Adipocyte (in vitro differentiated cells): Measurements from ENCODE around the gene TPR.
"Not testable (repeated sequence)": the region's sequence is repeated elsewhere in the genome, so short reads cannot be mapped to it uniquely, and the experiment has no call there.

ENCODE experiments used
- DNase-seq: peaks from one replicate; pipeline ENCODE4 v3.0.0-alpha.2; 2015; ENCODE audit warnings: low read depth
- H3K27me3 ChIP-seq: replicated peaks from 2 replicates; pipeline ENCODE4 v1.7.0; 2013; ENCODE audit warnings: mild to moderate bottlenecking, low read length, moderate library complexity; ENCODE audit not compliant: control insufficient read depth, insufficient read depth
- H3K36me3 ChIP-seq: 2 replicates; pipeline ENCODE4 v1.7.0; 2013; ENCODE audit warnings: low read length, mild to moderate bottlenecking, moderate library complexity; ENCODE audit not compliant: control insufficient read depth, insufficient read depth, severe bottlenecking
- H3K4me1 ChIP-seq: 2 replicates; pipeline ENCODE4 v1.7.0; 2013; ENCODE audit warnings: mild to moderate bottlenecking, low read length, moderate library complexity; ENCODE audit not compliant: control insufficient read depth, insufficient read depth
- H3K4me3 ChIP-seq: 2 replicates; pipeline ENCODE4 v1.7.0; 2013; ENCODE audit warnings: mild to moderate bottlenecking, low read length, moderate library complexity
- H3K9ac ChIP-seq: 2 replicates; pipeline ENCODE4 v1.7.0; 2013; ENCODE audit warnings: mild to moderate bottlenecking, low read length, moderate library complexity
- H3K9me3 ChIP-seq: 2 replicates; pipeline ENCODE4 v1.7.0; 2013; ENCODE audit warnings: mild to moderate bottlenecking, low read length, moderate library complexity; ENCODE audit not compliant: control insufficient read depth

The TPR gene

DNA sequence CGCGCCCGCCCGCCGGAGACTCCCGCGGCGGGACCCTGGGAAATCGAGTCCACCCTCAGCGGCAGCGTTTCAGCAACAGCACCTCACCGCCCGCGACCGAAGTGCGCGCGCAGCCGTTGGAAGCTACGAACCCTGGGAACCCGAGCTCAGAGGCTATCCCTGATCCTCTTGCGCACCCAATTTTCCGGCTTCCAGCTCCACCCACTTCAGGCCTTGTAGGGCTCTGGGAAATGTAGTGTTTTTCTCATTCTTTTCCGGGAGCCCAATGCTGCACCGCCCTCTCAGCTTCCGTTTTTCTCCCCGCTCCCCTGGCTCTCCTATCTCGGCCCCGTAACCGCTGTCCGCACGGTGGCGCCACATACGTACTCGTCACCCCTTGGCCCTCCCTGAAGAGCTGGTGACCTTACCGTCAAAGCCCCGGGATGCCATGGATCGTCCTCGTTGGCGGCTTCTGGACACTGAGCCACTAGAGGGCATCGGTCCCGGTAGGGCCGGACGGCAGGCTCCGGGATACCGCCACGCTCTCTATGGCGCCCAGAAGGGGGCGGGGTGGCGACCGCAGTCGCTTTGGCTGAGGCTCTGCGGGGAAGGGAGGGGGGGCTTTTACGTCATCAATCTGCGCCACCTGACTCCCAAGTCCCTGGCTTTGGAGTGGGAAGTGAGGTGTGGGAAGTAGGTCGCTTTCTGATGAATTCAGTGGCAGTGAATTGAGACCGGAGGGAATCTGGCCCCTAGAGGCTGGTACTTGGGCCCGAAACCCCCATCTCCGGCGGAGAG is at the start of gene TPR, which contains the start of gene ODR4:
TSS of gene TPR (minus strand) at position 102 of the 777 bp plus-strand sequence. CDS start 225 bp downstream, outside the sequence.
TSS of gene ODR4 (plus strand) at position 687 of the 777 bp plus-strand sequence. CDS start 3,948 bp downstream, outside the sequence.
- H3K36me3 ChIP-seq = peaks cover 34% of the 10 kb centered on the region
- peak within 1 kb of the TSS; percentile 93 for H3K4me3 ChIP-seq
- H3K9me3 ChIP-seq = no peaks in the 10 kb centered on the region
- DNase-seq = peak; percentile 99
- H3K27me3 ChIP-seq = no peaks in the 10 kb centered on the region
- peak within 1 kb of the TSS; percentile 98 for H3K9ac ChIP-seq
- H3K4me1 ChIP-seq = peaks cover 22% of the 10 kb centered on the region

DNA sequence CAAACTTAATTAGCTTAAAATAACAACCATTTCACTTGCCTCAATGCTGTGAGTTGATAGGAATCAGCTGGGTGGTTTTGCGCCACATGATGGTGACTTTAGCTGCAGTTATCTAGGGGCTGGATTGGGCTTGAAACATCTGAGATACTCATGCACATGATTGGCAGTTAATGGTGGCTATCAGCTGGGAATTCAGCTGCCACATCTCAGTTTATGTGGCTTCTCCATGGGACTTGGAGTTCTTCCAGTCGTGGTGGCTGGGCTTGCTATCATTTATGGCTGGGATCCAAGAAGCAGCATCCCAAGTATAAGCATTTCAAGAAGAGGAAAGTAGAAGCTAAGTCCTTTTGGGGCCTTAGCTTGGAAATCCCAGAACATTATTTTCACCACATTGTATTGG is 49.5 kb upstream of the TPR start:
- Histone ChIP-seq H3K9ac (no peak overlapping the region), H3K4me1 (peaks cover 13% of the 10 kb centered on the region), H3K27me3 (no peaks in the 10 kb centered on the region), H3K9me3 (no peaks in the 10 kb centered on the region), H3K36me3 (peaks cover 6% of the 10 kb centered on the region), H3K4me3 (no peak overlapping the region)
- no peak for DNase-seq

DNA sequence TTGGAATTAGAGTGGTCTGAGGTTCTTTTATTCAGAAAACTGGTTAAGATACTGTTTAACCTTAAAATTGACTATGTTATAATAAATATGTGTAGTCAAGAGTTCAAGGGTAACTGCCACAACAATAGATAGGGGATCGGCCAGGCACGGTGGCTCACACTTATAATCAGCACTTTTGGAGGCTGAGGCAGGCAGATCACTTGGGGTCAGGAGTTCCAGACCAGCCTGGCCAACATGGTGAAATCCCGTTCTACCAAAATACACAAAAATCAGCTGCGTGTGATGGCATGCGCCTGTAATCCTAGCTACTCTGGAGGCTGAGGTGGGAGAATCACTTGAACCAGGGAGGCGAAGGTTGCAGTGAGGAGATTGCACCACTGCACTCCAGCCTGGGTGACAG is 46.4 kb upstream of the TPR start:
- Histone ChIP-seq H3K4me1 (peaks cover 10% of the 10 kb centered on the region), H3K4me3 (peak overlapping the region; percentile 3), H3K27me3 (no peaks in the 10 kb centered on the region), H3K9me3 (no peaks in the 10 kb centered on the region), H3K36me3 (peaks cover 30% of the 10 kb centered on the region), H3K9ac (no peak overlapping the region)
- DNase-seq = no peak

DNA sequence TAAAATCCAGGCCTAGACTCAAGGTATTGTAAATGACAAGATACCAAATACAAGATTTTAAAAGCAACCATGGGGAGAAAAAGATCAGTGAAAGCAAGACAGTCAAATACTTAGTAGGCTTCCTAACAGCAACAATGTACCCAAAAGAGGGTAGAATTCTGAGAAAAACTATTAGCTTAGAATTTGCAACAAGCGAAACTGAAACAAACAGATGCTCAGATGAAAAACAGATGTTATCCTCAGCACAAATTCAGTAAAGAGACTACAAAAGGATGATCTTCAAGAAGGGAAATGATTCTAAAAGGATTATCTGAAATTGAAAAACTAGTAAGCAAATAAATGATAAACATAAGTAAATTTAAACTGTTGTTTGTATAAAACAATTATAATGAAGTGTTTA is 45.9 kb upstream of the TPR start:
- peaks cover 10% of the 10 kb centered on the region for H3K4me1 ChIP-seq
- peak overlapping the region; percentile 3 for H3K4me3 ChIP-seq
- H3K27me3 ChIP-seq = no peaks in the 10 kb centered on the region
- H3K9ac ChIP-seq = peak overlapping the region; percentile 18
- H3K36me3 ChIP-seq = peaks cover 30% of the 10 kb centered on the region
- DNase-seq = peak; percentile 69
- H3K9me3 ChIP-seq = no peaks in the 10 kb centered on the region

DNA sequence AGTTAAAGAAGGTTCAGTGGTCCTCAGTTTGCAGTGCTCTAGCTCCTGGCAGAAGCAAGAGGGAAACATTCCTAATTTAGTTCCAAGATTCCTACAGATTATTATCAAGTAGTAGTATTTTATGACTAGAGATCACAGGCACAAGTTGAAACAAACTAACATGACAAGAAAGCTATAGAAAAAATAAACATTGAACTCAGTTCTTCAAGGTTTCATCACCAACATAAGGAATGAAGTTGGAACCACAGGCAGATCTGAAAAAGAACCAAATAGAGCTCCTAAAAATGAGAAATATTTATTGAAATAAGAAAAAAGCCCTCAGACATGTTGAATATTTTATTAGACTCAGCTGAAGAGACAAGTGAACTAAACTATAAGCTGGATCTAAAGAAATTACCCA is 45.3 kb upstream of the TPR start:
- Histone ChIP-seq H3K27me3 (no peaks in the 10 kb centered on the region), H3K9ac (peak overlapping the region; percentile 18), H3K9me3 (no peaks in the 10 kb centered on the region), H3K4me3 (no peak overlapping the region), H3K36me3 (peaks cover 35% of the 10 kb centered on the region), H3K4me1 (peaks cover 10% of the 10 kb centered on the region)
- peak; percentile 63 for DNase-seq

DNA sequence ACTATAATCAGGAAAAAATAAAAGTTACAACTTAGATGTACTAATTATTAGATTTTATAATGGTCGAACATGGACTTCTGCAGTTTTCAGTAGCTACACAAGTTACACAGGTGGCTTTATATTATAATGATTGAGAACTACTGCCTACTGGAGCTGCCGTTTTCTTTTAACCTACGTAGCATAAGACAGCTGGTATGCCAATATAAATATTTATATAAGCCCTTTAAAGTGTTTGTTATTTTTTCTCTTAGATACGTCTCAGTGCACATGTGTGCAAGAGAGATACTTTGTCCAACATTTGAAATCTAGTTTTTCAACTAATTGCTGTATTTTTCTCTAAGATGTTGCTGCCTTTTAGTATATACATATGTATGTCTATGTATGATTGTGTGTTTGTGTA is 43.5 kb upstream of the TPR start:
- DNase-seq = no peak
- Histone ChIP-seq H3K4me3 (no peak overlapping the region), H3K36me3 (peaks cover 43% of the 10 kb centered on the region), H3K9ac (no peak overlapping the region), H3K9me3 (no peaks in the 10 kb centered on the region), H3K27me3 (no peaks in the 10 kb centered on the region), H3K4me1 (peaks cover 10% of the 10 kb centered on the region)

- H3K27me3 ChIP-seq = no peaks in the 10 kb centered on the region
- no peak for DNase-seq
Observed at GRCh38 chr1:186413319-186413718, 38.3 kb upstream of the TPR start.

DNA sequence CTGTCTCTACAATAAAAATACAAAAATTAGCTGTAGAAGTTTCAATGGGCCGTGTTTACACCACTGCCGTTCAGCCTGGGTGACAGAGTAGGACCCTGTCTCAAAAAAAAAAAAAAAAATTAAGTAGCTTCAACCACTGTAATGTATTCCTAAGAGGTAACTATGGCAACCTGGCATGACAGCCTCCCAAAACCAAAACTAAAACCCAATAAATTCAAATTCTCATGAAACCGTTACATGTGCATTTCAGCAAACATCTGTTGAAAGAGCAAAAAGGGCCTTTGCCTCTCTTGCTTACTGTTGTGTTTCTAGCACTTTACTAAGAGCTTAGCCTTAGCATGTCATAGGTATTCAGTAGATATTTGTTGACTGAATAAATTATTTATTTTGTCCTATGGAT is 34.0 kb upstream of the TPR start:
- DNase-seq = no peak
- peaks cover 75% of the 10 kb centered on the region for H3K36me3 ChIP-seq

More at GRCh38 chr1:186413319-186413718, 38.3 kb upstream of the TPR start:
- Histone ChIP-seq H3K9ac (no peak overlapping the region), H3K36me3 (peaks cover 65% of the 10 kb centered on the region), H3K4me1 (no peaks in the 10 kb centered on the region), H3K4me3 (no peak overlapping the region), H3K9me3 (no peaks in the 10 kb centered on the region)

DNA sequence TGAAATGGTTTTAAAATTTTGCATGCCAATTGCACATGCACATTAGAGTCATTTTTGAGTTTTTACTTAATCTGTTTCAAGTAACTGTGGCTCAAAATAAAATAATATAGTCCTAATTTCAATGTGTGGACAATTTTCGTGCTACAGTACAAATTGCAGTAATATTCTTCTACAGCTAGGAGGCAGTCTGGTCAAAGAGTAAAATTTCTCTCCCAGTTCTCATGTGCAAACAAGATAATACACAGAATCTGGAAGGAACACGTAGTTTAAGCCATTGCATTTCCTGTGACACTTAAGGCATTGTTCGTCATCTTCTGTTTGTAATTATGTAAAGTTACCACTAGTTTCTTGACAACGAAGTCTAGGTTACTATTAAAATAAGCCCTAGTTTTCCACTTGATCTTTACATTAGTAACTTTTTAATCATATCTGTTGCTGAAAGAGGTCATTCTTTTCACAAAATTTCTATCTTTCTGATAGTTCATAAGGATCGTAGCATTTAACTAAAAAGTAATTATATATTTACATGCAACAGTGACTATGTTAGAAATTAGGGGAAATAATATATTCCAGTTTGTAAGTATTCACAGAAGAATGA is 29.5 kb upstream of the TPR start:
- Histone ChIP-seq H3K9me3 (no peaks in the 10 kb centered on the region), H3K4me1 (peaks cover 11% of the 10 kb centered on the region), H3K36me3 (peaks cover 62% of the 10 kb centered on the region), H3K4me3 (no peak overlapping the region), H3K27me3 (no peaks in the 10 kb centered on the region), H3K9ac (no peak overlapping the region)
- DNase-seq = peak; percentile 75

More for the DNA sequence above, 34.0 kb upstream of the TPR start:
- Histone ChIP-seq H3K9me3 (no peaks in the 10 kb centered on the region), H3K9ac (no peak overlapping the region), H3K4me1 (peaks cover 6% of the 10 kb centered on the region), H3K27me3 (no peaks in the 10 kb centered on the region), H3K4me3 (no peak overlapping the region)

DNA sequence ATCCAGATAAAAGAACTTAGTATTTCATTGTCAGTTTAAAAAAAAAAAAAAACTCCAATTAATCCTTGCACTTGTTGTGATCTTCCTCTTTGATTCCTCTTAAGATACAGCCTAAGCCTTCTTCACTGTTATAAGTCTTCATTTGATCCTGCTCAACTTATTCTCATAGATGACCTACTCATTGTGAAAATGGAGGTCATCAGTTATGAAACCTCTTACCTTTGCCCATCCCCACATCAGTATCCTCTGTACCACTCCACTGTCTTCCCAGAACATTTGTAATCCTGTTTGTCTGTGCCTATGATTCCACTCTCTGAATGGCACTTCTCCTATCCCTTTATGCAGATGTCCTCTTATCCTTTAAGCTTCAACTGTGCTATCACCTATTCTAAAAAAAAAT is 28.6 kb upstream of the TPR start:
- H3K36me3 ChIP-seq = peaks cover 62% of the 10 kb centered on the region
- H3K27me3 ChIP-seq = no peaks in the 10 kb centered on the region
- H3K9me3 ChIP-seq = no peaks in the 10 kb centered on the region
- no peak overlapping the region for H3K9ac ChIP-seq
- peaks cover 11% of the 10 kb centered on the region for H3K4me1 ChIP-seq
- DNase-seq = no peak
- no peak overlapping the region for H3K4me3 ChIP-seq

DNA sequence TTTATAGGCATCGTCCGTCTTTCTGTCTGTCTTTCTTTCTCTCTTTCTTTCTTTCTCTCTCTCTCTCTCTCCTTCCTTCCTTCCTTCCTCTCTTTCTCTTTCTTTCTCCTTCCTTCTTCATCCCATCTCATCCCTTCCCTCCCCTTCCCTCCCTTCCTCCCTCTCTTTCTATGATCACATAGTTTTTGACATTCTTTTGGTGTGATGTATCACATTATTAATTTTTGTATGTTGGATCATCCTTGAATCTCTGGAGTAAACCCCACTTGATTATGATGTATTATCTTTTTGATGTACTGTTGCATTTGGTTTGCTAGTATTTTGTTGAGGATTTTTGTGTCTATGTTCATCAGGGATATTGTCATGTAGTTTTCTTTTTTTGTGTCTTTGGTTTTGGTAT is 26.4 kb upstream of the TPR start:
- not testable (repeated sequence) for DNase-seq, H3K9me3 ChIP-seq, H3K9ac ChIP-seq, H3K27me3 ChIP-seq, H3K4me1 ChIP-seq, H3K4me3 ChIP-seq
- peaks cover 62% of the 10 kb centered on the region for H3K36me3 ChIP-seq
